ENCODE measurements around the gene TNRC6B. TPM values are rescaled to one million over a fixed set of nuclear protein-coding genes. Genes with fewer than 3 reads are reported as not detected.
"Not testable (repeated sequence)": the region's sequence is repeated elsewhere in the genome, so short reads cannot be mapped to it uniquely, and the experiment has no call there.

TNRC6B gene
- total RNA-seq, 6 experiments from 2014 or later, result 13.0 to 27.1 (median 22.7) TPM

GRCh38 chr22:40196628-40197360 is 19.1 kb downstream of the TNRC6B start:
- H3K27me3 ChIP-seq, result no peaks in the 10 kb centered on the region
- no peak overlapping the region for H3K27ac ChIP-seq
- no peaks in the 10 kb centered on the region for H3K9me3 ChIP-seq
- peak in 2 of 4 donors; percentile 15 to 65 for ATAC-seq
- TF ChIP-seq POLR2A (IDR thresholded peaks at IDR 0.05) (no peak), CTCF (IDR thresholded peaks at IDR 0.05) (no peak)
- WGBS (ENCODE audit: insufficient coverage, low coverage, low lambda C conversion rate, missing lambda C conversion rate), result 79% methylated on average over 7 of the region's 7 CpGs
- intact Hi-C loops (cut with DNase I), result no loop called here
- no peak overlapping the region for H3K4me3 ChIP-seq
- no peak for DNase-seq
- no peaks in the 10 kb centered on the region for H3K36me3 ChIP-seq
- peaks cover 0 to 13% (median 3%) of the 10 kb centered on the region in 4 donors for H3K4me1 ChIP-seq

GRCh38 chr22:40197421-40197820 is 19.7 kb downstream of the TNRC6B start:
- H3K27me3 ChIP-seq; ATAC-seq; H3K9me3 ChIP-seq; H3K27ac ChIP-seq; H3K36me3 ChIP-seq; intact Hi-C loops (cut with DNase I); H3K4me3 ChIP-seq; DNase-seq: not testable (repeated sequence)
- WGBS (ENCODE audit: insufficient coverage, low coverage, low lambda C conversion rate, missing lambda C conversion rate), result 92% methylated on average over 8 of the region's 9 CpGs
- peaks cover 0 to 13% (median 3%) of the 10 kb centered on the region in 4 donors for H3K4me1 ChIP-seq

- TF ChIP-seq POLR2A (IDR thresholded peaks at IDR 0.05) (no peak), CTCF (IDR thresholded peaks at IDR 0.05) (no peak)
- Histone ChIP-seq H3K9me3 (no peaks in the 10 kb centered on the region), H3K4me1 (peaks cover 0 to 18% (median 3%) of the 10 kb centered on the region in 4 donors), H3K4me3 (no peak overlapping the region), H3K36me3 (no peaks in the 10 kb centered on the region), H3K27ac (no peak overlapping the region), H3K27me3 (no peaks in the 10 kb centered on the region)
- intact Hi-C loops (cut with DNase I), result no loop called here
- 87% methylated on average over 3 of the region's 3 CpGs for WGBS (ENCODE audit: insufficient coverage, low coverage, low lambda C conversion rate, missing lambda C conversion rate)
- DNase-seq, result no peak
- no peak for ATAC-seq
Observed at GRCh38 chr22:40198733-40199132, 21.0 kb downstream of the TNRC6B start.

- intact Hi-C loops (cut with DNase I), result no loop called here
- no peaks in the 10 kb centered on the region for H3K36me3 ChIP-seq
- no peak overlapping the region for H3K27ac ChIP-seq
- H3K9me3 ChIP-seq, result no peaks in the 10 kb centered on the region
- TF ChIP-seq CTCF (IDR thresholded peaks at IDR 0.05), result no peak
- TF ChIP-seq POLR2A (IDR thresholded peaks at IDR 0.05), result no peak
- peaks cover 0 to 23% (median 3%) of the 10 kb centered on the region in 4 donors for H3K4me1 ChIP-seq
- DNase-seq (no peak), ATAC-seq (no peak)
- no peak overlapping the region for H3K4me3 ChIP-seq
- no peaks in the 10 kb centered on the region for H3K27me3 ChIP-seq
- WGBS (ENCODE audit: insufficient coverage, low coverage, low lambda C conversion rate, missing lambda C conversion rate), result 83% methylated on average over 2 of the region's 2 CpGs
Observed at GRCh38 chr22:40199223-40199622, 21.5 kb downstream of the TNRC6B start.

- TF ChIP-seq POLR2A (IDR thresholded peaks at IDR 0.05) (no peak), CTCF (IDR thresholded peaks at IDR 0.05) (no peak)
- DNase-seq (no peak), ATAC-seq (no peak)
- Histone ChIP-seq H3K4me1 (peaks cover 0 to 29% (median 3%) of the 10 kb centered on the region in 4 donors), H3K27ac (no peak overlapping the region), H3K36me3 (no peaks in the 10 kb centered on the region), H3K9me3 (no peaks in the 10 kb centered on the region), H3K27me3 (no peaks in the 10 kb centered on the region), H3K4me3 (no peak overlapping the region)
- 98% methylated on average over 7 of the region's 7 CpGs for WGBS (ENCODE audit: insufficient coverage, low coverage, low lambda C conversion rate, missing lambda C conversion rate)
- intact Hi-C loops (cut with DNase I), result no loop called here
Observed at GRCh38 chr22:40199852-40200251, 22.1 kb downstream of the TNRC6B start.

All from right lobe of liver (tissue), 6 donors.